ENCODE results near the gene ASB17. TPM values are rescaled to one million over a fixed set of nuclear protein-coding genes. Genes with fewer than 3 reads are reported as not detected.

Gene ASB17
- total and polyA plus RNA-seq, 2 donors = not detected

- DNase-seq (ENCODE audit: extremely low spot score) = no peak
- no peak overlapping the region for H3K27ac ChIP-seq (ENCODE audit: low read depth)
- WGBS = 90% methylated on average over 1 of the region's 1 CpG
Observed at GRCh38 chr1:75922698-75923097, 9.5 kb downstream of the ASB17 start.

GRCh38 chr1:75916834-75917233, 15.4 kb downstream of the ASB17 start:
- WGBS = 82% methylated on average over 2 of the region's 2 CpGs
- H3K4me3 ChIP-seq (ENCODE audit: low read depth, low read length) = no peak overlapping the region
- no peak for DNase-seq (ENCODE audit: extremely low spot score)

More at GRCh38 chr1:75922698-75923097, 9.5 kb downstream of the ASB17 start:
- Histone ChIP-seq H3K4me3 (ENCODE audit: low read depth, low read length) (no peak overlapping the region), H3K4me1 (ENCODE audit: insufficient read depth) (no peaks in the 10 kb centered on the region), H3K36me3 (ENCODE audit: insufficient read depth) (no peaks in the 10 kb centered on the region)

GRCh38 chr1:75908717-75909152, 23.5 kb downstream of the ASB17 start:
- Histone ChIP-seq H3K27ac (ENCODE audit: low read depth) (no peak overlapping the region), H3K36me3 (ENCODE audit: insufficient read depth) (no peaks in the 10 kb centered on the region), H3K4me3 (ENCODE audit: low read depth, low read length) (no peak overlapping the region), H3K4me1 (ENCODE audit: insufficient read depth) (no peaks in the 10 kb centered on the region)
- no peak for DNase-seq (ENCODE audit: extremely low spot score)
- WGBS = 54% methylated on average over 2 of the region's 2 CpGs

More at GRCh38 chr1:75916834-75917233, 15.4 kb downstream of the ASB17 start:
- Histone ChIP-seq H3K27ac (ENCODE audit: low read depth) (no peak overlapping the region), H3K4me1 (ENCODE audit: insufficient read depth) (no peaks in the 10 kb centered on the region), H3K36me3 (ENCODE audit: insufficient read depth) (no peaks in the 10 kb centered on the region)

- no peak overlapping the region for H3K4me3 ChIP-seq (ENCODE audit: low read depth, low read length)
- no peaks in the 10 kb centered on the region for H3K4me1 ChIP-seq (ENCODE audit: insufficient read depth)
- H3K36me3 ChIP-seq (ENCODE audit: insufficient read depth) = no peaks in the 10 kb centered on the region
- H3K27ac ChIP-seq (ENCODE audit: low read depth) = no peak overlapping the region
- no peak for DNase-seq (ENCODE audit: extremely low spot score)
- WGBS = 31% methylated on average over 1 of the region's 1 CpG
Observed at GRCh38 chr1:75901371-75901770, 30.8 kb downstream of the ASB17 start.

- no peaks in the 10 kb centered on the region for H3K36me3 ChIP-seq (ENCODE audit: insufficient read depth)
- DNase-seq (ENCODE audit: extremely low spot score) = no peak
- WGBS = 58% methylated on average over 1 of the region's 1 CpG
- no peak overlapping the region for H3K27ac ChIP-seq (ENCODE audit: low read depth)
- no peaks in the 10 kb centered on the region for H3K4me1 ChIP-seq (ENCODE audit: insufficient read depth)
- no peak overlapping the region for H3K4me3 ChIP-seq (ENCODE audit: low read depth, low read length)
Observed at GRCh38 chr1:75884437-75884836, 47.8 kb downstream of the ASB17 start.

- Histone ChIP-seq H3K4me3 (ENCODE audit: low read depth, low read length) (no peak overlapping the region), H3K36me3 (ENCODE audit: insufficient read depth) (no peaks in the 10 kb centered on the region), H3K27ac (ENCODE audit: low read depth) (no peak overlapping the region), H3K4me1 (ENCODE audit: insufficient read depth) (no peaks in the 10 kb centered on the region)
- no peak for DNase-seq (ENCODE audit: extremely low spot score)
- WGBS = 95% methylated on average over 1 of the region's 1 CpG
Observed at GRCh38 chr1:75879985-75880384, 52.2 kb downstream of the ASB17 start.

- Histone ChIP-seq H3K4me1 (ENCODE audit: insufficient read depth) (no peaks in the 10 kb centered on the region), H3K36me3 (ENCODE audit: insufficient read depth) (no peaks in the 10 kb centered on the region), H3K4me3 (ENCODE audit: low read depth, low read length) (no peak overlapping the region), H3K27ac (ENCODE audit: low read depth) (no peak overlapping the region)
- WGBS = 52% methylated on average over 1 of the region's 1 CpG
- DNase-seq (ENCODE audit: extremely low spot score) = no peak
Observed at GRCh38 chr1:75870951-75871350, 61.3 kb downstream of the ASB17 start.

Other genes with a start within 250 kb of the ASB17 start
- gene ACADM, start 207.7 kb downstream of the ASB17 start, total RNA-seq = 90.3 TPM
- gene ACADM, start 207.7 kb downstream of the ASB17 start, polyA plus RNA-seq = 36.8 TPM
- 108 TPM for gene RABGGTB, start 146.1 kb downstream of the ASB17 start, total RNA-seq
- 50.0 TPM for gene RABGGTB, start 146.1 kb downstream of the ASB17 start, polyA plus RNA-seq
- 0.90 TPM for gene MSH4, start 135.5 kb downstream of the ASB17 start, total RNA-seq
- gene MSH4, start 135.5 kb downstream of the ASB17 start, polyA plus RNA-seq = 0.10 TPM
- gene ST6GALNAC3, start 142.3 kb upstream of the ASB17 start, total RNA-seq = 39.1 TPM
- gene ST6GALNAC3, start 142.3 kb upstream of the ASB17 start, polyA plus RNA-seq = 5.1 TPM

Data from urinary bladder (tissue), 4 donors.